ENCODE results near the gene ENTPD2.

Gene ENTPD2

GRCh38 chr9:137052998-137053943, 590 bp downstream of the ENTPD2 start:
- TF ChIP-seq CTCF (IDR thresholded peaks at IDR 0.05; ENCODE audit: insufficient read depth, low read depth, low read length, missing control alignments): no peak
- H3K4me3 ChIP-seq (ENCODE audit: low read depth, low read length): no peak overlapping the region
- DNase-seq (ENCODE audit: low read depth): no peak

GRCh38 chr9:137052293-137052692, 1.6 kb downstream of the ENTPD2 start:
- no peak overlapping the region for H3K4me3 ChIP-seq (ENCODE audit: low read depth, low read length)
- no peak for DNase-seq (ENCODE audit: low read depth)
- no peak for TF ChIP-seq CTCF (IDR thresholded peaks at IDR 0.05; ENCODE audit: insufficient read depth, low read depth, low read length, missing control alignments)

GRCh38 chr9:137051145-137051724, 2.6 kb downstream of the ENTPD2 start:
- no peak overlapping the region for H3K4me3 ChIP-seq (ENCODE audit: low read depth, low read length)
- DNase-seq (ENCODE audit: low read depth): no peak
- TF ChIP-seq CTCF (IDR thresholded peaks at IDR 0.05; ENCODE audit: insufficient read depth, low read depth, low read length, missing control alignments): no peak

GRCh38 chr9:137050570-137050969, 3.3 kb downstream of the ENTPD2 start:
- DNase-seq (ENCODE audit: low read depth): no peak
- no peak overlapping the region for H3K4me3 ChIP-seq (ENCODE audit: low read depth, low read length)
- no peak for TF ChIP-seq CTCF (IDR thresholded peaks at IDR 0.05; ENCODE audit: insufficient read depth, low read depth, low read length, missing control alignments)

GRCh38 chr9:137049544-137050449, 4.1 kb downstream of the ENTPD2 start:
- TF ChIP-seq CTCF (IDR thresholded peaks at IDR 0.05; ENCODE audit: insufficient read depth, low read depth, low read length, missing control alignments): peak; percentile 59
- H3K4me3 ChIP-seq (ENCODE audit: low read depth, low read length): no peak overlapping the region
- peak; percentile 65 for DNase-seq (ENCODE audit: low read depth)

GRCh38 chr9:137048655-137049543, 5.0 kb downstream of the ENTPD2 start:
- no peak overlapping the region for H3K4me3 ChIP-seq (ENCODE audit: low read depth, low read length)
- TF ChIP-seq CTCF (IDR thresholded peaks at IDR 0.05; ENCODE audit: insufficient read depth, low read depth, low read length, missing control alignments): no peak
- no peak for DNase-seq (ENCODE audit: low read depth)

Measured in GM12865 (cell line).